Islet of Langerhans (tissue), 1 donor: Measurements from ENCODE around the gene ACTL8.

ENCODE experiments used
- FAIRE-seq: peaks from one replicate; lab custom pipeline; 2011; peaks lifted over from hg19 to GRCh38; lab: Jason Lieb, UNC

The ACTL8 gene

GRCh38 chr1:17755120-17755519 lies at the start of gene ACTL8:
Gene ACTL8, plus strand, starts transcription at chr1:17755333. Its CDS starts 67,676 bp downstream, at chr1:17823009.
- no peak for FAIRE-seq

GRCh38 chr1:17706445-17706844 lies 48.7 kb upstream of the ACTL8 start:
- FAIRE-seq, result no peak

GRCh38 chr1:17709981-17710380 lies 45.2 kb upstream of the ACTL8 start:
- FAIRE-seq, result no peak

- FAIRE-seq, result no peak
Observed at GRCh38 chr1:17710889-17711576, 44.1 kb upstream of the ACTL8 start.

GRCh38 chr1:17711577-17711910 lies 43.6 kb upstream of the ACTL8 start:
- FAIRE-seq, result no peak

- FAIRE-seq, result no peak
Observed at GRCh38 chr1:17711941-17712340, 43.2 kb upstream of the ACTL8 start.

- peak; percentile 69 for FAIRE-seq
Observed at GRCh38 chr1:17713993-17714392, 41.1 kb upstream of the ACTL8 start.

- no peak for FAIRE-seq
Observed at GRCh38 chr1:17717594-17718535, 37.3 kb upstream of the ACTL8 start.

- no peak for FAIRE-seq
Observed at GRCh38 chr1:17719874-17720273, 35.3 kb upstream of the ACTL8 start.

GRCh38 chr1:17721444-17721843 lies 33.7 kb upstream of the ACTL8 start:
- FAIRE-seq, result no peak

GRCh38 chr1:17723684-17724083 lies 31.4 kb upstream of the ACTL8 start:
- FAIRE-seq, result no peak

GRCh38 chr1:17724150-17724549 lies 31.0 kb upstream of the ACTL8 start:
- no peak for FAIRE-seq

GRCh38 chr1:17725084-17725719 lies 29.9 kb upstream of the ACTL8 start:
- no peak for FAIRE-seq

- no peak for FAIRE-seq
Observed at GRCh38 chr1:17725811-17726582, 29.1 kb upstream of the ACTL8 start.

GRCh38 chr1:17728123-17728712 lies 26.9 kb upstream of the ACTL8 start:
- no peak for FAIRE-seq

GRCh38 chr1:17729248-17729647 lies 25.9 kb upstream of the ACTL8 start:
- FAIRE-seq, result no peak

GRCh38 chr1:17729909-17730308 lies 25.2 kb upstream of the ACTL8 start:
- FAIRE-seq, result no peak

GRCh38 chr1:17731460-17731859 lies 23.7 kb upstream of the ACTL8 start:
- FAIRE-seq, result no peak

- FAIRE-seq, result no peak
Observed at GRCh38 chr1:17732475-17732874, 22.7 kb upstream of the ACTL8 start.

- FAIRE-seq, result no peak
Observed at GRCh38 chr1:17733661-17734060, 21.5 kb upstream of the ACTL8 start.

- no peak for FAIRE-seq
Observed at GRCh38 chr1:17734609-17735008, 20.5 kb upstream of the ACTL8 start.

GRCh38 chr1:17735348-17735747 lies 19.8 kb upstream of the ACTL8 start:
- FAIRE-seq, result no peak
